HEK293 (cell line): ENCODE results near the gene FGD4.

Experiments used
- CTCF ChIP-seq: fragments of 450-650 bp; formaldehyde crosslinking; IDR thresholded peaks from 2 replicates; pipeline ENCODE4 v1.5.1; 2016; ENCODE audit warnings: missing biosample characterization, missing genetic modification characterization
- IKZF3 ChIP-seq: fragments of 450-650 bp; IDR thresholded peaks from 2 replicates; pipeline ENCODE4 v1.5.0; 2018; ENCODE audit warnings: missing biosample characterization, mild to moderate bottlenecking, missing genetic modification characterization, moderate library complexity
- KLF16 ChIP-seq: fragments of 450-650 bp; formaldehyde crosslinking; IDR thresholded peaks from 2 replicates; pipeline ENCODE4 v1.5.1; 2017; ENCODE audit warnings: missing biosample characterization, missing genetic modification characterization
- TRIM28 ChIP-seq: IDR thresholded peaks from 2 replicates; pipeline ENCODE4 v1.6.1; 2011; ENCODE audit warnings: low read length, control low read depth, borderline replicate concordance
- YY1 ChIP-seq: fragments of 450-650 bp; formaldehyde crosslinking; IDR thresholded peaks from 2 replicates; pipeline ENCODE4 v1.5.1; 2018; ENCODE audit warnings: missing biosample characterization, missing genetic modification characterization
- ZNF274 ChIP-seq, 2 experiments: fragments of 200-500 bp in 1 of 2; fragments of 450-650 bp in 1 of 2; sonication (Bioruptor generic) in 1 of 2; formaldehyde crosslinking in 1 of 2; IDR thresholded peaks; 2 replicates each; pipeline versions ENCODE4 v1.5.1 to v1.6.1; 2014 to 2016; ENCODE audit warnings: borderline replicate concordance in 1 of 2, inconsistent platforms in 1 of 2, low read length in 1 of 2, missing biosample characterization in 1 of 2, missing genetic modification characterization in 1 of 2
- ZNF292 ChIP-seq: fragments of 450-650 bp; formaldehyde crosslinking; IDR thresholded peaks from 2 replicates; pipeline ENCODE4 v1.5.1; 2016; ENCODE audit warnings: low read depth, missing biosample characterization, missing genetic modification characterization, borderline replicate concordance
- ZNF302 ChIP-seq: fragments of 450-650 bp; formaldehyde crosslinking; IDR thresholded peaks from 2 replicates; pipeline ENCODE4 v1.5.1; 2016; ENCODE audit warnings: missing biosample characterization, missing genetic modification characterization, low read depth
- ZNF324 ChIP-seq: fragments of 450-650 bp; formaldehyde crosslinking; IDR thresholded peaks from 2 replicates; pipeline ENCODE4 v1.5.1; 2016; ENCODE audit warnings: missing biosample characterization, missing genetic modification characterization
- ZNF600 ChIP-seq: fragments of 450-650 bp; formaldehyde crosslinking; IDR thresholded peaks from 2 replicates; pipeline ENCODE4 v1.5.1; 2016; ENCODE audit warnings: missing biosample characterization, missing genetic modification characterization
- ZNF76 ChIP-seq: fragments of 450-650 bp; formaldehyde crosslinking; IDR thresholded peaks from 2 replicates; pipeline ENCODE4; 2016; ENCODE audit warnings: low read depth, missing biosample characterization, missing genetic modification characterization, borderline replicate concordance

DNA sequence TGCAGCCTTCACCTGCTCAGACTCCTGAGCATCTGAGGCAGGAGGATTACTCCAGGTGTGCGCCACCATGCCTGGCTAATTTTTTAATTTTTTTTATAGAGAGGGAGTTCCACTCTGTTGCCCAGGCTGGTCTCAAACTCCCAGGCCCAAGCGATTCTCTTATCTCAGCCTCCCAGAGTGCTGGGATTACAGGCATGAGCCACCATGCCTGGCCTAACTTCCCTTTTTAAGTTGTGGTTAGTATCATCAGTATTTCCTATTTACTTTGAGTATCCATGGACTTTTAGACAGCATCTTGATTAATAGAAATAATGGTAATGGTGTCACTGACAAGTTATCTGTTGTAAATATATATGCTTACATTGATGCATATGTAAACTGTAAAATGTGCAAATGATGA is 116.9 kb downstream of the FGD4 start:
- no peak for TF ChIP-seq ZNF600 (tag by site-specific recombination)
- no peak for TF ChIP-seq YY1 (tag by site-specific recombination)
- no peak for TF ChIP-seq CTCF (tag by site-specific recombination)
- no peak for TF ChIP-seq KLF16
- no peak for TF ChIP-seq ZNF324 (tag by site-specific recombination)
- TF ChIP-seq ZNF76 (tag by site-specific recombination), result no peak
- no peak for TF ChIP-seq ZNF274 (IDR thresholded peaks at IDR 0.05; ENCODE audit: low read length)
- no peak for TF ChIP-seq ZNF274 (tag by site-specific recombination; IDR thresholded peaks at IDR 0.05; ENCODE audit: borderline replicate concordance)
- TF ChIP-seq IKZF3, result no peak
- TF ChIP-seq ZNF302 (tag by site-specific recombination), result no peak
- no peak for TF ChIP-seq TRIM28
- TF ChIP-seq ZNF292, result no peak
